Calu3 (cell line): Measurements from ENCODE around the gene RPL22. TPM values are rescaled to one million over a fixed set of nuclear protein-coding genes. Genes with fewer than 3 reads are reported as not detected.

ENCODE experiments used
- BruUV-seq: library from RNA; stranded (reverse); fragments of 400-500 nt; replicated peaks from 2 replicates; lab custom pipeline; 2021; lab: Mats Ljungman, UMichigan
- CTCF ChIA-PET: fragments of 300-600 bp; sonication (Branson Sonifier 250); formaldehyde crosslinking; loops from one replicate; lab custom pipeline; 2022; ENCODE audit warnings: antibody characterized with exemption; lab: Charles Lee
- DNase-seq: peaks from one replicate; pipeline ENCODE4 v3.0.0; 2022
- H3K27ac Mint-ChIP-seq: one replicate; pipeline ENCODE4 v1.8.0; 2022; ENCODE audit warnings: mixed read lengths; ENCODE audit not compliant: unreplicated experiment
- H3K27me3 Mint-ChIP-seq: one replicate; pipeline ENCODE4 v1.8.0; 2022; ENCODE audit warnings: mixed read lengths; ENCODE audit not compliant: unreplicated experiment
- H3K36me3 Mint-ChIP-seq: one replicate; pipeline ENCODE4 v1.8.0; 2022; ENCODE audit warnings: mild to moderate bottlenecking, moderate library complexity, mixed read lengths; ENCODE audit not compliant: insufficient read depth, unreplicated experiment
- H3K4me1 Mint-ChIP-seq: one replicate; pipeline ENCODE4 v1.8.0; 2022; ENCODE audit warnings: mild to moderate bottlenecking, low read depth, mixed read lengths; ENCODE audit not compliant: unreplicated experiment
- H3K4me3 Mint-ChIP-seq: one replicate; pipeline ENCODE4 v1.8.0; 2022; ENCODE audit warnings: mild to moderate bottlenecking, low read depth, moderate library complexity, mixed read lengths; ENCODE audit not compliant: unreplicated experiment
- H3K9me3 Mint-ChIP-seq: one replicate; pipeline ENCODE4 v1.8.0; 2022; ENCODE audit warnings: low read depth, mixed read lengths; ENCODE audit not compliant: unreplicated experiment
- CTCF ChIP-seq: fragments of 200-600 bp; IDR thresholded peaks from one replicate; pipeline ENCODE4 v1.8.0; 2022; ENCODE audit warnings: antibody characterized with exemption; ENCODE audit not compliant: unreplicated experiment
- intact Hi-C: fragments of 100-400 bp; cut with micrococcal nuclease; formaldehyde crosslinking; loops from one replicate; pipeline ENCODE4 v1.10.0; 2022; ENCODE audit not compliant: unreplicated experiment
- total RNA-seq: library from RNA; stranded (reverse); gene quantifications from 2 replicates; pipeline ENCODE4 v1.2.3, GENCODE V29; 2022

Gene RPL22
- total RNA-seq, 1 experiment from 2014 or later, result 259 TPM

- Mint-ChIP-seq H3K4me1 (peaks cover 7% of the 10 kb centered on the region), H3K36me3 (no peaks in the 10 kb centered on the region), H3K9me3 (no peaks in the 10 kb centered on the region), H3K27me3 (peaks cover 25% of the 10 kb centered on the region), H3K4me3 (no peak overlapping the region), H3K27ac (no peak overlapping the region)
- BruUV-seq, result no TSS peak
- CTCF ChIA-PET, result no interaction called here
- no peak for TF ChIP-seq CTCF
- intact Hi-C loops, result no loop called here
- no peak for DNase-seq
Measured at GRCh38 chr1:6144647-6145395, 54.6 kb downstream of the RPL22 start.

GRCh38 chr1:6144175-6144574, 55.2 kb downstream of the RPL22 start:
- CTCF ChIA-PET, result no interaction called here
- Mint-ChIP-seq H3K27ac (no peak overlapping the region), H3K4me1 (peaks cover 7% of the 10 kb centered on the region), H3K4me3 (no peak overlapping the region), H3K27me3 (peaks cover 26% of the 10 kb centered on the region), H3K9me3 (no peaks in the 10 kb centered on the region), H3K36me3 (no peaks in the 10 kb centered on the region)
- intact Hi-C loops, result no loop called here
- DNase-seq, result no peak
- TF ChIP-seq CTCF, result no peak
- BruUV-seq, result no TSS peak

- Mint-ChIP-seq H3K36me3 (no peaks in the 10 kb centered on the region), H3K9me3 (no peaks in the 10 kb centered on the region), H3K27me3 (peaks cover 34% of the 10 kb centered on the region), H3K4me1 (peaks cover 7% of the 10 kb centered on the region), H3K4me3 (no peak overlapping the region), H3K27ac (no peak overlapping the region)
- CTCF ChIA-PET, result no interaction called here
- intact Hi-C loops, result no loop called here
- no TSS peak for BruUV-seq
- TF ChIP-seq CTCF, result no peak
- DNase-seq, result no peak
Measured at GRCh38 chr1:6143395-6143794, 56.0 kb downstream of the RPL22 start.

- Mint-ChIP-seq H3K27me3 (peaks cover 40% of the 10 kb centered on the region), H3K4me3 (no peak overlapping the region), H3K36me3 (no peaks in the 10 kb centered on the region), H3K9me3 (no peaks in the 10 kb centered on the region), H3K4me1 (peaks cover 7% of the 10 kb centered on the region), H3K27ac (no peak overlapping the region)
- CTCF ChIA-PET, result no interaction called here
- BruUV-seq, result no TSS peak
- no peak for DNase-seq
- intact Hi-C loops, result no loop called here
- TF ChIP-seq CTCF, result no peak
Measured at GRCh38 chr1:6142734-6143133, 56.7 kb downstream of the RPL22 start.
